ENCODE results near the gene SPAG16.

DNA sequence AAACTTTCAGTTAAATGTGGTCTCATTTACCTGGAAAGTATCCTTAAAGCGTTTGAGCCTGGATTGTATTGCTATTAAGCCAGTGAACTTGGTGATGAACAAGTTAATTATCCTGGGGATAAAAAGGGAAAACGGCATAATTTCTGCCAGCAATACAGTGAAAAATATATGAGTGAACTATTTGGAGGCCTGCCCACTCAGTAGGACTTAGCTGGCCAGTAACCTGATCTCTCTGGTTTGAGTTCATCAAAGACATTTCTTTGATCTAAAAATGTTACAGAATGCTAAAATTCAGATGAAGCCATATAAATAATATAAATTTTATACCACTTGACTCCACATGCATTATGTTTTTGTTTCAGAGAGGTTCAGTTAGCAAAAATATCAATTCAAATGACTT is 885.5 kb downstream of the SPAG16 start:
- TF ChIP-seq, protein P1, sequence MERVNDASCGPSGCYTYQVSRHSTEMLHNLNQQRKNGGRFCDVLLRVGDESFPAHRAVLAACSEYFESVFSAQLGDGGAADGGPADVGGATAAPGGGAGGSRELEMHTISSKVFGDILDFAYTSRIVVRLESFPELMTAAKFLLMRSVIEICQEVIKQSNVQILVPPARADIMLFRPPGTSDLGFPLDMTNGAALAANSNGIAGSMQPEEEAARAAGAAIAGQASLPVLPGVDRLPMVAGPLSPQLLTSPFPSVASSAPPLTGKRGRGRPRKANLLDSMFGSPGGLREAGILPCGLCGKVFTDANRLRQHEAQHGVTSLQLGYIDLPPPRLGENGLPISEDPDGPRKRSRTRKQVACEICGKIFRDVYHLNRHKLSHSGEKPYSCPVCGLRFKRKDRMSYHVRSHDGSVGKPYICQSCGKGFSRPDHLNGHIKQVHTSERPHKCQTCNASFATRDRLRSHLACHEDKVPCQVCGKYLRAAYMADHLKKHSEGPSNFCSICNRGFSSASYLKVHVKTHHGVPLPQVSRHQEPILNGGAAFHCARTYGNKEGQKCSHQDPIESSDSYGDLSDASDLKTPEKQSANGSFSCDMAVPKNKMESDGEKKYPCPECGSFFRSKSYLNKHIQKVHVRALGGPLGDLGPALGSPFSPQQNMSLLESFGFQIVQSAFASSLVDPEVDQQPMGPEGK (CRISPR knock-in tag; IDR thresholded peaks at IDR 0.05; ENCODE audit: borderline replicate concordance), result no peak
- TF ChIP-seq OSR1 (CRISPR knock-in tag; IDR thresholded peaks at IDR 0.05) (no peak), ZFP30 (CRISPR knock-in tag; IDR thresholded peaks at IDR 0.05) (no peak), TCF4 (CRISPR knock-in tag; IDR thresholded peaks at IDR 0.05; ENCODE audit: borderline replicate concordance) (no peak), ZC3H10 (CRISPR knock-in tag; IDR thresholded peaks at IDR 0.05) (no peak), BACH2 (CRISPR knock-in tag; IDR thresholded peaks at IDR 0.05; ENCODE audit: borderline replicate concordance) (no peak)
- TF ChIP-seq, protein P2, sequence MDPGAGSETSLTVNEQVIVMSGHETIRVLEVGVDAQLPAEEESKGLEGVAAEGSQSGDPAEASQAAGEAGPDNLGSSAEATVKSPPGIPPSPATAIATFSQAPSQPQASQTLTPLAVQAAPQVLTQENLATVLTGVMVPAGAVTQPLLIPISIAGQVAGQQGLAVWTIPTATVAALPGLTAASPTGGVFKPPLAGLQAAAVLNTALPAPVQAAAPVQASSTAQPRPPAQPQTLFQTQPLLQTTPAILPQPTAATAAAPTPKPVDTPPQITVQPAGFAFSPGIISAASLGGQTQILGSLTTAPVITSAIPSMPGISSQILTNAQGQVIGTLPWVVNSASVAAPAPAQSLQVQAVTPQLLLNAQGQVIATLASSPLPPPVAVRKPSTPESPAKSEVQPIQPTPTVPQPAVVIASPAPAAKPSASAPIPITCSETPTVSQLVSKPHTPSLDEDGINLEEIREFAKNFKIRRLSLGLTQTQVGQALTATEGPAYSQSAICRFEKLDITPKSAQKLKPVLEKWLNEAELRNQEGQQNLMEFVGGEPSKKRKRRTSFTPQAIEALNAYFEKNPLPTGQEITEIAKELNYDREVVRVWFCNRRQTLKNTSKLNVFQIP (CRISPR knock-in tag; IDR thresholded peaks at IDR 0.05; ENCODE audit: borderline replicate concordance, low read depth), result no peak
